ENCODE data around the gene CPLX1. TPM values are rescaled to one million over a fixed set of nuclear protein-coding genes. Genes with fewer than 3 reads are reported as not detected.

Gene CPLX1
- total RNA-seq, 1 experiment from 2014 or later: 2.7 TPM

DNA sequence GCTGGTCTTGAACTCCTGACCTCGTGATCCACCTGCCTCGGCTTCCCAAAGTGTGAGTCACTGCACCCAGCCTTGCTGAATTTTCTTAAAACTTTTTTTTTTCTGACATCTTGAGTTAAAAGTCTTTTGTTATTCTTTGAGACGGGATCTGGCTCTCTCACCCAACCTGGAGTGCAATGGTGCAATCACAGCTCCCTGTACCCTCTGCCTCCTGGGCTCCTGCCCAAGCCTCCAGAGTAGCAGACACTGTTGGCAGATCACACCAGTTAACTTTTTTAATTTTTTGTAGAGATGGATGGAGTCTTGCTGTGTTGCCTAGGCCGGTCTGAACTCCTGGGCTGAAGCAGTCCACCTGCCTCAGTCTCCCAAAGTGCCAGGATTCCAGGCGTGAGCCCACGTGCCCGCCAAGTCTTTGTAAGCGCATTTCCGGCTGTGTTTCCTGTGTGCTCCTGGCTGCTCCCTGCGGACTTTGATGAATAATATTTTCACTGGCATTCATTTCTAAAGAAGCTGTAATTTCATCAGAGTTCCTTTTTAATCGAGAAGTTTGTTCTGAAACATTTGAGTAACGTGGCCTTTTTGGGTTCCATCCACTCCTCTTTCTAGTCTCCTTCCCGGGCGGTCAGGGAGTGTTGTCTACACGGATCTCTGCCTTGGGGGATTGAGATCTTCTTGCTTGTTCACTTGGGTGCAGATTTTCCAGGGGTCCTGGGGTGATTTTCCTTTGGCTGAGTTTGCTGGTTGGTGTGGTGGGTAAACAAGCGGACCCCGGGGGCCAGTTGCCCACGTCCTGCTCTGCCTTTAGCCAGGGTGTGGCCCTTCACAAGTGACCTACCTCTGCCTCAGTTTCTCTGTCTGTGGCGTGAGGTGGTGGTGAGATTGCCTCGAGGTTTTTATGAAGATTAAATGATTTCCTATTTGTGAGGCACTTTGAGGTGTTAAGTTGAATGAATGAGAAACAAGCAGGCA lies 75.9 kb downstream of the CPLX1 start:
- no TSS peak for BruUV-seq (replicated peaks)
- DNase-seq (ENCODE audit: unreplicated experiment): peak; percentile 83
- Mint-ChIP-seq H3K9me3 (ENCODE audit: unreplicated experiment) (no peaks in the 10 kb centered on the region), H3K36me3 (ENCODE audit: insufficient read depth, unreplicated experiment) (peaks cover 64% of the 10 kb centered on the region), H3K27me3 (ENCODE audit: insufficient read depth, unreplicated experiment) (no peaks in the 10 kb centered on the region), H3K4me3 (ENCODE audit: unreplicated experiment) (peak overlapping the region; percentile 26), H3K4me1 (ENCODE audit: insufficient read depth, unreplicated experiment) (peaks cover 15% of the 10 kb centered on the region), H3K27ac (ENCODE audit: low read depth, unreplicated experiment) (peak overlapping the region; percentile 81)
- ChIA-PET POLR2A (interaction anchor here (0.6 to 1.6 kb wide), 2 partner anchors 32 to 602 kb away, joined by 3 to 6 read pairs; no protein-coding TSS in a partner anchor), CTCF (no interaction called here)
- TF ChIP-seq, protein P1, sequence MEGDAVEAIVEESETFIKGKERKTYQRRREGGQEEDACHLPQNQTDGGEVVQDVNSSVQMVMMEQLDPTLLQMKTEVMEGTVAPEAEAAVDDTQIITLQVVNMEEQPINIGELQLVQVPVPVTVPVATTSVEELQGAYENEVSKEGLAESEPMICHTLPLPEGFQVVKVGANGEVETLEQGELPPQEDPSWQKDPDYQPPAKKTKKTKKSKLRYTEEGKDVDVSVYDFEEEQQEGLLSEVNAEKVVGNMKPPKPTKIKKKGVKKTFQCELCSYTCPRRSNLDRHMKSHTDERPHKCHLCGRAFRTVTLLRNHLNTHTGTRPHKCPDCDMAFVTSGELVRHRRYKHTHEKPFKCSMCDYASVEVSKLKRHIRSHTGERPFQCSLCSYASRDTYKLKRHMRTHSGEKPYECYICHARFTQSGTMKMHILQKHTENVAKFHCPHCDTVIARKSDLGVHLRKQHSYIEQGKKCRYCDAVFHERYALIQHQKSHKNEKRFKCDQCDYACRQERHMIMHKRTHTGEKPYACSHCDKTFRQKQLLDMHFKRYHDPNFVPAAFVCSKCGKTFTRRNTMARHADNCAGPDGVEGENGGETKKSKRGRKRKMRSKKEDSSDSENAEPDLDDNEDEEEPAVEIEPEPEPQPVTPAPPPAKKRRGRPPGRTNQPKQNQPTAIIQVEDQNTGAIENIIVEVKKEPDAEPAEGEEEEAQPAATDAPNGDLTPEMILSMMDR (IDR thresholded peaks at IDR 0.05; ENCODE audit: unreplicated experiment): no peak
- intact Hi-C loops (cut with micrococcal nuclease): loop anchor here (10.0 kb wide), 1 partner anchor 145 kb away; no protein-coding TSS in a partner anchor

DNA sequence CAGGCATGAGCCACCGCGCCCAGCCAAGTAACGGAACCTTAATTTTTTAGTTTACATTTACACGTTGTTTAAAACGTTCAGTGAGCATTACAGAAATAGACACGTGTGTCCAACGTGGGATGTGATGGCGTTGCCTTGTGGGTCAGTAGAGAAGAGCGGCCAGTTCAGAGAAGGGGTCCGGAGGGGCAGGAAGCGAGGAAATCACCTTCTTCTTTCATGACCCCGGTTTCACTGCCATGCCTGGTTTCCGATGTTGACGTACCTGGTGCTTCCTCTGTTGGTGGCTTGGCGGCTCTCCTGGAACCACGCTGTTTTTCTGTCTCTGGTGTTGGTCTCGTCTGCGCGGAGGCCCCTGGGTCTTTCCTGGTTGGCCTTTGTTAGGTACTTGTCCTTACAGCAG lies 77.5 kb downstream of the CPLX1 start:
- H3K27ac Mint-ChIP-seq (ENCODE audit: low read depth, unreplicated experiment): no peak overlapping the region
- intact Hi-C loops (cut with micrococcal nuclease): no loop called here
- peaks cover 26% of the 10 kb centered on the region for H3K4me1 Mint-ChIP-seq (ENCODE audit: insufficient read depth, unreplicated experiment)
- ChIA-PET POLR2A (no interaction called here), CTCF (no interaction called here)
- TF ChIP-seq, protein P1 (IDR thresholded peaks at IDR 0.05; ENCODE audit: unreplicated experiment): no peak
- no peaks in the 10 kb centered on the region for H3K27me3 Mint-ChIP-seq (ENCODE audit: insufficient read depth, unreplicated experiment)
- H3K9me3 Mint-ChIP-seq (ENCODE audit: unreplicated experiment): no peaks in the 10 kb centered on the region
- no peak overlapping the region for H3K4me3 Mint-ChIP-seq (ENCODE audit: unreplicated experiment)
- H3K36me3 Mint-ChIP-seq (ENCODE audit: insufficient read depth, unreplicated experiment): peaks cover 59% of the 10 kb centered on the region
- BruUV-seq (replicated peaks): no TSS peak
- DNase-seq (ENCODE audit: unreplicated experiment): no peak

DNA sequence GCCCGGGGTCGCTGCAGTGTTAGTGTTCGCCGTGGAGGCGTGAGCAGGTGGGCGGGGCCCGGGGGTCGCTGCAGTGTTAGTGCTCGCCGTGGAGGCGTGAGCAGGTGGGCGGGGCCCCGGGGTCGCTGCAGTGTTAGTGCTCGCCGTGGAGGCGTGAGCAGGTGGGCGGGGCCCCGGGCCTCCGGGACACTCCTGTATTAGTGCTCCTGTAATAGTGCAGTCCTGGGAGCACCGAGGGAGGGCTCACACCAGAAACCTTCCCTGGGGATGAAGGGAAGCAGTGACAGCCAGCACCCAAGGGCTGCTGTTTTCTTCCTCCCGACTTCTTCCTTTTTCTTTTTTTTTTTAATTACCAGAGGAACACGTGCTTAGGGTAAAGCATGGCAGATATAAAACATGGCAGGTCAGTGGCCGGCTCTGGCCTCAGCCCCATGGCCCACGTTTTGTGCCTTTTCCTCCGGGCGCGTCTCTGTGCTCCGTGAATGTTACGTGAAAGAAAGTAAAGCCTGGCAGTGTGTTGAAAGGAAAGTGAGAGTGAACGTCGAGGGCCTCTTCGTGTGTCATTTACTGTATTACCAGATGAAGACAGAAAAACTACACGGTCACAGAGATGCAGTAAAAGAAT lies 78.3 kb downstream of the CPLX1 start:
- Mint-ChIP-seq H3K4me3 (ENCODE audit: unreplicated experiment) (no peak overlapping the region), H3K27me3 (ENCODE audit: insufficient read depth, unreplicated experiment) (no peaks in the 10 kb centered on the region), H3K27ac (ENCODE audit: low read depth, unreplicated experiment) (no peak overlapping the region), H3K4me1 (ENCODE audit: insufficient read depth, unreplicated experiment) (peaks cover 26% of the 10 kb centered on the region), H3K9me3 (ENCODE audit: unreplicated experiment) (no peaks in the 10 kb centered on the region), H3K36me3 (ENCODE audit: insufficient read depth, unreplicated experiment) (peaks cover 56% of the 10 kb centered on the region)
- TF ChIP-seq, protein P1 (IDR thresholded peaks at IDR 0.05; ENCODE audit: unreplicated experiment): no peak
- DNase-seq (ENCODE audit: unreplicated experiment): no peak
- BruUV-seq (replicated peaks): no TSS peak
- POLR2A ChIA-PET: no interaction called here
- CTCF ChIA-PET: no interaction called here
- intact Hi-C loops (cut with micrococcal nuclease): no loop called here

DNA sequence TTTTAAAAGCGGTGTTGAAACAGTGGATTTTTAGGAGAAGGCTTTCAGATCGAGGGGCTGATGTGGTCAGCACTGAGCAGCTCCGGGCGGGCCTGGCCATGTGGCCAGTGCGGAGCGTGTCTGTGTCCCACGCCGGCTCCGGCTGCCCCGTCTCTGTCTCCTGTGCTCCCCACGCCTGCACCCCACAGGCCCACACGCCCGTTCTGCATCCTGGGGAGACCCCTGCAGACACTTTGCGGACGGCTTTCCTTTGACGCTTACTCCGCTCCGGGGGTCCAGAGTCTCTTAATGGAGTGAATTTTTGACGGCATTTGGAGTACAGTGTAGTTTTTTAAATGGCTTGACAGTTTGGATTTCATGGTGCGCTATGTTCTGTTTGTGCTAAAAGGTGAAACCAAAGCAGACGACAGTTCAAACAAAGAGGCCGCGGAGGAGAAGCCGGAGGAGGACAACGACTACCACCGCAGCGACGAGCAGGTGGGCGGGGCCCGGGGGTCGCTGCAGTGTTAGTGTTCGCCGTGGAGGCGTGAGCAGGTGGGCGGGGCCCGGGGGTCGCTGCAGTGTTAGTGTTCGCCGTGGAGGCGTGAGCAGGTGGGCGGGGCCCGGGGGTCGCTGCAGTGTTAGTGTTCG lies 81.6 kb downstream of the CPLX1 start:
- H3K36me3 Mint-ChIP-seq (ENCODE audit: insufficient read depth, unreplicated experiment): peaks cover 56% of the 10 kb centered on the region
- no peaks in the 10 kb centered on the region for H3K27me3 Mint-ChIP-seq (ENCODE audit: insufficient read depth, unreplicated experiment)
- ChIA-PET POLR2A (no interaction called here), CTCF (no interaction called here)
- H3K27ac Mint-ChIP-seq (ENCODE audit: low read depth, unreplicated experiment): no peak overlapping the region
- H3K4me3 Mint-ChIP-seq (ENCODE audit: unreplicated experiment): no peak overlapping the region
- BruUV-seq (replicated peaks): no TSS peak
- intact Hi-C loops (cut with micrococcal nuclease): no loop called here
- TF ChIP-seq, protein P1 (IDR thresholded peaks at IDR 0.05; ENCODE audit: unreplicated experiment): no peak
- H3K4me1 Mint-ChIP-seq (ENCODE audit: insufficient read depth, unreplicated experiment): peaks cover 11% of the 10 kb centered on the region
- DNase-seq (ENCODE audit: unreplicated experiment): no peak
- no peaks in the 10 kb centered on the region for H3K9me3 Mint-ChIP-seq (ENCODE audit: unreplicated experiment)

All from MCF 10A (cell line).